ENCODE measurements around the gene OR6V1. TPM values are rescaled to one million over a fixed set of nuclear protein-coding genes. Genes with fewer than 3 reads are reported as not detected.

The OR6V1 gene
- total RNA-seq, 2 donors from 2014 or later: not detected

DNA sequence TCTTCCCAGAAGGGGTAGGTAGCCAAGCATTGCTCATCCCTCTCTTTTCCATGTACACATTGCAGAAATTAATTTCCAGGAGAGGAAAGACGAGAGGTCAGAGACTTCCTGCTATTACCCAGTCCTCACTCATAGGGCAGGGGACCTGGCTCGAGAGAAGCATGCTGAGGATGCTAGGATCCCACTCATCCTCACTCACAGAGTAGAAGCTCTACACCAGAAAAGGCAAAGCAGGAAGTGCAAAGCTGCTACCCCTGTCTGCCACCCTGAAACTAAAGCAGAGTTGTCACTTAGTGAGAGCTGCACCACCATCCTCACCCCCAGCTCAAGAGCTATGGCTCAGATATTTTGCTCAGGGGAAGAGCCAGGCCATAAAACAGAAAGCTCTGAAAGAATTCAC lies 35.1 kb upstream of the OR6V1 start:
- no peak for DNase-seq (ENCODE audit: low spot score)
- Histone ChIP-seq H3K27me3 (no peaks in the 10 kb centered on the region), H3K36me3 (no peaks in the 10 kb centered on the region), H3K9me3 (no peaks in the 10 kb centered on the region), H3K27ac (no peak overlapping the region), H3K4me1 (no peaks in the 10 kb centered on the region), H3K4me3 (no peak overlapping the region)
- TF ChIP-seq, protein P1, sequence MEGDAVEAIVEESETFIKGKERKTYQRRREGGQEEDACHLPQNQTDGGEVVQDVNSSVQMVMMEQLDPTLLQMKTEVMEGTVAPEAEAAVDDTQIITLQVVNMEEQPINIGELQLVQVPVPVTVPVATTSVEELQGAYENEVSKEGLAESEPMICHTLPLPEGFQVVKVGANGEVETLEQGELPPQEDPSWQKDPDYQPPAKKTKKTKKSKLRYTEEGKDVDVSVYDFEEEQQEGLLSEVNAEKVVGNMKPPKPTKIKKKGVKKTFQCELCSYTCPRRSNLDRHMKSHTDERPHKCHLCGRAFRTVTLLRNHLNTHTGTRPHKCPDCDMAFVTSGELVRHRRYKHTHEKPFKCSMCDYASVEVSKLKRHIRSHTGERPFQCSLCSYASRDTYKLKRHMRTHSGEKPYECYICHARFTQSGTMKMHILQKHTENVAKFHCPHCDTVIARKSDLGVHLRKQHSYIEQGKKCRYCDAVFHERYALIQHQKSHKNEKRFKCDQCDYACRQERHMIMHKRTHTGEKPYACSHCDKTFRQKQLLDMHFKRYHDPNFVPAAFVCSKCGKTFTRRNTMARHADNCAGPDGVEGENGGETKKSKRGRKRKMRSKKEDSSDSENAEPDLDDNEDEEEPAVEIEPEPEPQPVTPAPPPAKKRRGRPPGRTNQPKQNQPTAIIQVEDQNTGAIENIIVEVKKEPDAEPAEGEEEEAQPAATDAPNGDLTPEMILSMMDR (IDR thresholded peaks at IDR 0.05): no peak

DNA sequence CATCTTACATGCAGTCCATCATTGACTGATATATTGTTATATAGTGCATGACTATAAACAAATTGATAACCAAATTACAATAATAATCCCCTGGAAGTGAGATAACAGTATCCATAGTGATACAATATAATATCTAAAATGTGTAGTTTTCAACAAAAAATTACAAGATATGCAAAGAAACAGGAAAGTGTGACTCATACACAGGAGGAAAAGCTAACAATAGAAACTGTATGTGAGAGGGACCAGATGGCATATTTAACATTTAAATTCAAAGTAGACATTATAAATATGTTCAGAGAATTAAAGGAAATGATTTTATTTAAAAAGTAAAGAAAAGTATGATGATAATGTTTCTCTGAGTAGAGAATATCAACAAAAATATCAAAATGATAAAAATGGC lies 33.2 kb upstream of the OR6V1 start:
- TF ChIP-seq, protein P1 (IDR thresholded peaks at IDR 0.05): no peak
- no peaks in the 10 kb centered on the region for H3K9me3 ChIP-seq
- no peak overlapping the region for H3K27ac ChIP-seq
- H3K4me1 ChIP-seq: no peaks in the 10 kb centered on the region
- H3K4me3 ChIP-seq: no peak overlapping the region
- H3K27me3 ChIP-seq: no peaks in the 10 kb centered on the region
- no peaks in the 10 kb centered on the region for H3K36me3 ChIP-seq
- DNase-seq (ENCODE audit: low spot score): no peak

DNA sequence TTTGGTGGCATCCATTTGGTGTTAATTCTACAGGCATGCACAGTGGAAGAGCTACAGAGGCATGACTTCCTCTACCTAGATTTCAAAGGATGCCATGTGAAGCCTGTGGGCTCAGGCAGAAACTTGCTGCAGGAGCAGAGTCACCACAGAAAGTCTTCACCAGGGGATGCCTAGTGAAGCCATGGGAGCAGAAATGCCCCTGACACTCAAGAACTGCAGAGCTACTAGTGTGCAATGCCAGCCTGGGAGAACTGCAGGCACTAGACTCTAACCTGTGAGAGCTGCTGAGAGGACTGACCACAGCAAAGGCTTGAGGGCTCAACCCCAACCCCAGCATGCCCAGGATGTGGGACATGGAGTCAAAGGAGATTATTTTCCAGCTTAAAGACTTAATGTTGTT lies 29.1 kb upstream of the OR6V1 start:
- Histone ChIP-seq H3K27me3 (no peaks in the 10 kb centered on the region), H3K36me3 (no peaks in the 10 kb centered on the region), H3K27ac (no peak overlapping the region), H3K4me1 (no peaks in the 10 kb centered on the region), H3K9me3 (no peaks in the 10 kb centered on the region), H3K4me3 (no peak overlapping the region)
- TF ChIP-seq, protein P1 (IDR thresholded peaks at IDR 0.05): no peak
- no peak for DNase-seq (ENCODE audit: low spot score)

DNA sequence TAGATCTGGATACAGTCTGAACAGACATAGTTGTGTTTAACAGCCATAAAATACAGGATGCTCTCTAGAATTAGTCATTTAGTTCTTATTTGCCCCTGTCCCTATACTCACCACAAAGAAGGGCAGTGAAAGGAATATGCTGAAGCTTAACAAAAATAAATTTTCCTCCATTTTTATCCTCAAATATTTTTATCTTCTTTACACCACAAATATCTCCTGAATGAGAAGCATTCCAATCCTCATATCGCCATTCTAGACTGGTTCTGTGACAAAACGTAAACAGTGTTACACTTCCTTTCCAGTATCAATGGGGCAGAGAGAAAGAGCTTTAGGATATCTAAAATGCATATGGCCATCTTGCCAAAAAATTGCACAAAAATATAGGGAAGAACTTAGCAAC lies 26.8 kb upstream of the OR6V1 start:
- H3K9me3 ChIP-seq: no peaks in the 10 kb centered on the region
- no peak overlapping the region for H3K4me3 ChIP-seq
- no peak for DNase-seq (ENCODE audit: low spot score)
- no peaks in the 10 kb centered on the region for H3K4me1 ChIP-seq
- no peaks in the 10 kb centered on the region for H3K27me3 ChIP-seq
- TF ChIP-seq, protein P1 (IDR thresholded peaks at IDR 0.05): no peak
- no peak overlapping the region for H3K27ac ChIP-seq
- H3K36me3 ChIP-seq: no peaks in the 10 kb centered on the region

DNA sequence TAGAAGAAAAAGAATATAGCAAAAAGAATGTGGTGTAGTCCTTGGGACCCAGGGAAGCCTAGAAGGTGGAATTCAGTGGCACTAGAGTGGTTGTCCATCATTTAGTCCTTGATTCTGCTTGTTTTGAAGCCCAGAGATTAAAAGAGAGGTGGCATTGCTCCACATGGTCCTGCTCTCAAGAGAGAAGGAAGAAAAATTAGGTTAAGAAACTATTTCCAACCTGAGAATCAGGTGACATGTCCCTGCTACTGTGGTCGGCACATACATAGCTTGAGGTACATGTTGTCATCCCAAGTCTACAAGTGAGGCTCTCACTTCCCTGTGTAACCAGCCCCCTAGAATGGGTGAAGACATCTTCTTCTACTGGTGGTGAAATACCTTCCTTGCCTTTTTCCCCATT lies 25.1 kb upstream of the OR6V1 start, which contains the start of gene OR9A2:
OR9A2 (minus strand) TSS at position 101 of the 400 bp plus-strand sequence; CDS start at position 101, 0 bp downstream.
- Histone ChIP-seq H3K27ac (no peak within 1 kb of the TSS), H3K4me1 (no peaks in the 10 kb centered on the region), H3K27me3 (no peaks in the 10 kb centered on the region), H3K36me3 (no peaks in the 10 kb centered on the region), H3K9me3 (no peaks in the 10 kb centered on the region), H3K4me3 (no peak within 1 kb of the TSS)
- DNase-seq (ENCODE audit: low spot score): no peak
- TF ChIP-seq, protein P1 (IDR thresholded peaks at IDR 0.05): no peak

DNA sequence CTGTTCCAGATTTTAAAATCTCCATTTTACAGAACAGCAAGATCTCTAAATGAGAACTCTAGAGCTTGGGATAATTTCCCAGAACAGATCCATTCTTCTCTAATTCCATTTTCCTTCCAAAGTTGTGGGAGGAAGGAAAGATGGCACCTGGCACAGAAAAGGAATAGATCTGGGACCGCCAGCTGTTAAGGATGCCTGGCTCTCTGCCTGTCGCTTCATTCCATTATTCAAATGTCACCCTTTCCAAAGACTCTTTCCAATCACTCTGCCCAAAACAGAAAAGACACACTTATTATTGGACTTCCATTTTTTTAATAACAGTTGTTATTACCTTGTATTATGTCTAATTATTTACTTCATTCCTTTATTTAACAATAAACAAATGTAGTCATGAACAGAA lies 24.5 kb upstream of the OR6V1 start:
- Histone ChIP-seq H3K4me3 (no peak overlapping the region), H3K9me3 (no peaks in the 10 kb centered on the region), H3K36me3 (no peaks in the 10 kb centered on the region), H3K27me3 (no peaks in the 10 kb centered on the region), H3K4me1 (no peaks in the 10 kb centered on the region), H3K27ac (no peak overlapping the region)
- TF ChIP-seq, protein P1 (IDR thresholded peaks at IDR 0.05): no peak
- no peak for DNase-seq (ENCODE audit: low spot score)

Measured in right atrium auricular region (tissue), 2 donors.